Measurements from ENCODE around the gene SORCS2.

DNA sequence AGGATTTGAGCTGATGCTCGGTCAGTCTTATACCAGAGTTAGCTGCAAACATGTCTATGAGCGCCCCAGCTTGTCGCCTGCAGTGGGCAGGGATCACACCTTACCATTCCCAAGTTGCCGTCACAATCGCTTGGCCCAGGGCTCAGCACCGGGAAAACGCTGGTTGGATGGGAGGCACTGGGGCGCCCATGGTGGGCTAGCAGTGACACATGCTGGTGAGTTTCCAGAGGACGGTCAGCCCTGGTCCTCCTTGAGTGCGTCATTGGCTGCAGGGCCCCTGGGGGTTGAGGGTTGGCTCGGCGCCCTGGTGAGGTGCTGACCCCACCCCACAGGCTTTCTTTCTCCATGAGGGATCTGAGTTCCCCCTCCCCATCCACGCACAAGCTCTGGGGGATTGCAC is 50.4 kb downstream of the SORCS2 start:
- TF ChIP-seq, protein P1, sequence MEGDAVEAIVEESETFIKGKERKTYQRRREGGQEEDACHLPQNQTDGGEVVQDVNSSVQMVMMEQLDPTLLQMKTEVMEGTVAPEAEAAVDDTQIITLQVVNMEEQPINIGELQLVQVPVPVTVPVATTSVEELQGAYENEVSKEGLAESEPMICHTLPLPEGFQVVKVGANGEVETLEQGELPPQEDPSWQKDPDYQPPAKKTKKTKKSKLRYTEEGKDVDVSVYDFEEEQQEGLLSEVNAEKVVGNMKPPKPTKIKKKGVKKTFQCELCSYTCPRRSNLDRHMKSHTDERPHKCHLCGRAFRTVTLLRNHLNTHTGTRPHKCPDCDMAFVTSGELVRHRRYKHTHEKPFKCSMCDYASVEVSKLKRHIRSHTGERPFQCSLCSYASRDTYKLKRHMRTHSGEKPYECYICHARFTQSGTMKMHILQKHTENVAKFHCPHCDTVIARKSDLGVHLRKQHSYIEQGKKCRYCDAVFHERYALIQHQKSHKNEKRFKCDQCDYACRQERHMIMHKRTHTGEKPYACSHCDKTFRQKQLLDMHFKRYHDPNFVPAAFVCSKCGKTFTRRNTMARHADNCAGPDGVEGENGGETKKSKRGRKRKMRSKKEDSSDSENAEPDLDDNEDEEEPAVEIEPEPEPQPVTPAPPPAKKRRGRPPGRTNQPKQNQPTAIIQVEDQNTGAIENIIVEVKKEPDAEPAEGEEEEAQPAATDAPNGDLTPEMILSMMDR (tag by site-specific recombination; IDR thresholded peaks at IDR 0.05) = no peak
- TF ChIP-seq ZNF37A (tag by site-specific recombination; IDR thresholded peaks at IDR 0.05) = no peak
- TF ChIP-seq, protein P2, sequence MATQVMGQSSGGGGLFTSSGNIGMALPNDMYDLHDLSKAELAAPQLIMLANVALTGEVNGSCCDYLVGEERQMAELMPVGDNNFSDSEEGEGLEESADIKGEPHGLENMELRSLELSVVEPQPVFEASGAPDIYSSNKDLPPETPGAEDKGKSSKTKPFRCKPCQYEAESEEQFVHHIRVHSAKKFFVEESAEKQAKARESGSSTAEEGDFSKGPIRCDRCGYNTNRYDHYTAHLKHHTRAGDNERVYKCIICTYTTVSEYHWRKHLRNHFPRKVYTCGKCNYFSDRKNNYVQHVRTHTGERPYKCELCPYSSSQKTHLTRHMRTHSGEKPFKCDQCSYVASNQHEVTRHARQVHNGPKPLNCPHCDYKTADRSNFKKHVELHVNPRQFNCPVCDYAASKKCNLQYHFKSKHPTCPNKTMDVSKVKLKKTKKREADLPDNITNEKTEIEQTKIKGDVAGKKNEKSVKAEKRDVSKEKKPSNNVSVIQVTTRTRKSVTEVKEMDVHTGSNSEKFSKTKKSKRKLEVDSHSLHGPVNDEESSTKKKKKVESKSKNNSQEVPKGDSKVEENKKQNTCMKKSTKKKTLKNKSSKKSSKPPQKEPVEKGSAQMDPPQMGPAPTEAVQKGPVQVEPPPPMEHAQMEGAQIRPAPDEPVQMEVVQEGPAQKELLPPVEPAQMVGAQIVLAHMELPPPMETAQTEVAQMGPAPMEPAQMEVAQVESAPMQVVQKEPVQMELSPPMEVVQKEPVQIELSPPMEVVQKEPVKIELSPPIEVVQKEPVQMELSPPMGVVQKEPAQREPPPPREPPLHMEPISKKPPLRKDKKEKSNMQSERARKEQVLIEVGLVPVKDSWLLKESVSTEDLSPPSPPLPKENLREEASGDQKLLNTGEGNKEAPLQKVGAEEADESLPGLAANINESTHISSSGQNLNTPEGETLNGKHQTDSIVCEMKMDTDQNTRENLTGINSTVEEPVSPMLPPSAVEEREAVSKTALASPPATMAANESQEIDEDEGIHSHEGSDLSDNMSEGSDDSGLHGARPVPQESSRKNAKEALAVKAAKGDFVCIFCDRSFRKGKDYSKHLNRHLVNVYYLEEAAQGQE (tag by site-specific recombination; IDR thresholded peaks at IDR 0.05) = no peak

Data from HEK293 (cell line).